Ovary (tissue), 9 donors: ENCODE measurements around the gene DDI2. TPM values are rescaled to one million over a fixed set of nuclear protein-coding genes. Genes with fewer than 3 reads are reported as not detected.

ENCODE experiments used
- DNase-seq, 5 donors: peaks; one replicate each; pipeline ENCODE4 v3.0.0-alpha.2; 2019 to 2020
- H3K27ac ChIP-seq, 2 donors: fragments of 200-600 bp; one replicate each; pipeline versions ENCODE4 v1.5.1 to v1.8.0; 2019 to 2022
- H3K27me3 ChIP-seq: fragments of 200-600 bp; one replicate; pipeline ENCODE4 v1.8.0; 2022
- H3K36me3 ChIP-seq: fragments of 200-600 bp; sonication (generic); one replicate; pipeline ENCODE4 v1.5.1; 2019
- H3K4me1 ChIP-seq: one replicate; pipeline ENCODE4 v1.8.1; 2013; ENCODE audit warnings: mild to moderate bottlenecking, moderate library complexity; ENCODE audit not compliant: insufficient read depth
- H3K4me3 ChIP-seq: fragments of 200-600 bp; sonication (generic); one replicate; pipeline ENCODE4 v1.5.1; 2017
- H3K9me3 ChIP-seq, 2 donors: fragments of 200-600 bp in 1 of 2; sonication (generic) in 1 of 2; one replicate each; pipeline versions ENCODE4 v1.5.1 to v1.8.1; 2013 to 2019; ENCODE audit warnings: mild to moderate bottlenecking in 1 of 2, moderate library complexity in 1 of 2
- CTCF ChIP-seq, 3 donors: fragments of 450-650 bp in 2 of 3; fragments of 200-600 bp in 1 of 3; IDR thresholded peaks; one replicate each; pipeline versions ENCODE4 v1.5.1 to v1.8.0; 2016 to 2022; ENCODE audit warnings: antibody characterized with exemption in 3 of 3, mild to moderate bottlenecking in 1 of 3
- EP300 ChIP-seq: sonication (generic); formaldehyde crosslinking; IDR thresholded peaks from one replicate; pipeline ENCODE4 v1.6.1; 2017; ENCODE audit warnings: antibody characterized with exemption
- POLR2A ChIP-seq: fragments of 450-650 bp; IDR thresholded peaks from one replicate; pipeline ENCODE4 v1.6.1; 2017; ENCODE audit warnings: antibody characterized with exemption, mild to moderate bottlenecking, moderate library complexity
- WGBS, 3 donors: extraction: QIAGEN DNeasy Blood & Tissue Kit in 1 of 3; methylation state at CpG; one replicate each; pipeline versions ENCODE4 v1.1.5 to v1.1.7; 2013 to 2017; 5-methylcytosine and 5-hydroxymethylcytosine counted together
- intact Hi-C, 4 donors: fragments of 100-400 bp; cut with DNase I; formaldehyde crosslinking; loops; one replicate each; pipeline versions ENCODE4 v1.11.0 to v1.15.1; 2022 to 2023
- polyA plus RNA-seq, 2 donors: library from polyadenylated mRNA; stranded (reverse); fragments of 200-250 nt in 1 of 2; fragments of 350-450 nt in 1 of 2; fragmentation: Illumina TruSeq in 1 of 2; extraction: RNeasy Lipid Tissue Mini Kit (QIAGEN cat#74804) in 1 of 2; gene quantifications; one replicate each; pipeline ENCODE4 v1.2.3, GENCODE V29; 2013 to 2014
- total RNA-seq, 7 donors: library from RNA; depleted of rRNA in 2 of 7; stranded (reverse); fragments of >200 nt in 2 of 7; fragmentation: NEBNext Ultra II Directional in 3 of 7; extraction: Animal tissue kit (Norgen Biotek cat#: 25700) in 3 of 7; gene quantifications; one replicate each; pipeline versions ENCODE4 v1.1.0 to v1.2.4, GENCODE V29; 2016 to 2023
- donor health status: DM: no; HTN: no; CAD: no; lungs with moderate emphysema.
- donor health status: DM: no; HTN: no; CAD: no.
- donor health status: Bipolar disorder and iron deficiency.
- donor health status: DM: yes; HTN: yes; CAD: no.
- donor health status: DM: no; HTN: no; CAD: no.
- donor health status: DM: yes; HTN: yes; CAD: no.

DDI2 gene
- total and polyA plus RNA-seq, 9 donors = 4.2 to 30.9 (median 22.2) TPM

- intact Hi-C loops = loop anchor here in 1 of 4 donors (5.0 to 10.0 kb wide), 2 partner anchors 64 to 83 kb away; partner anchors contain the start of gene PLEKHM2
- WGBS, 3 donors = 0 to 1% (median 1%) methylated on average over 8 of the region's 8 CpGs
- no peak for DNase-seq
- peak overlapping the region; percentile 79 to 88 for H3K27ac ChIP-seq
- TF ChIP-seq EP300 (no peak), POLR2A (no peak), CTCF (IDR thresholded peaks at IDR 0.05) (no peak)
- H3K27me3 ChIP-seq = no peaks in the 10 kb centered on the region
- H3K4me1 ChIP-seq = peaks cover 8% of the 10 kb centered on the region
- H3K4me3 ChIP-seq = peak overlapping the region; percentile 98
- no peaks in the 10 kb centered on the region for H3K9me3 ChIP-seq
- H3K36me3 ChIP-seq = no peaks in the 10 kb centered on the region
Observed at GRCh38 chr1:15618077-15618654, 908 bp downstream of the DDI2 start.

DNA sequence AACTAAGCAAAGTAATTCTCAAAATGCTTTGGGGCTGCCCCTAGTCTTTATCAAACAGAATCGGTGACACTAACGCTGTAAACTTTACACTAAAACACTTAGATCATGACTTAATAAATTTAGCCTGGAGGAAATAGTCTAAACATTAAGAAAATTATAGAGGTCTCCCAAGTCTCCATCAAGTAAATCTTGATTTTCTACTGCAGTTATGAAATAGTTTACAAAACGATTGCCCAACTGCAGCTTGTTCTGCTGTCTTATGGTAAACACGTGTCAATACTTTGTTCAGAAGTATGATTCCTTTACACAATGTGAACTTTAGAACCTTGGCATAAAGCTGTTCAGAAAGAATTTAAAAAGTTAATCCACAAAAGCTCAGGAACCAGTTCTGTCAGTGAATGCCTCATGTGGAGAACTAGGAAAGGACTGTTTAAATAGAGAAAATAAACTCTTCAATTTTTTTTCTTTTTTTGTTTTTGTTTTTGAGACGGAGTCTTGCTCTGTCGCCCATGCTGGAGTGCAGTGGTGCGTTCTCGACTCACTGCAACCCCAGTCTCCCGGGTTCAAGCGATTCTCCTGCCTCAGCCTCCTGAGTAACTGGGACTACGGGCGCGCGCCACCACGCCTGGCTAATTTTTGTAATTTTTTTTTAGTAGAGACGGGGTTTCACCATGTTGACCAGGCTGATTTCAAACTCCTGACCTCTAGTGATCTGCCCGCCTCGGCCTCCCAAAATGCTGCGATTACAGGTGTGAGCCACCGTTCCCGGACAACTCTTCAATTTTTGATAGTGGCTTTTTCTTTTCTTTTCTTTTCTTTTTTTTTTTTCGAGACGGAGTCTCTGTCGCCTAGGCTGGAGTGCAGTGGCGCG is 1.6 kb downstream of the DDI2 start:
- H3K27ac ChIP-seq = peak overlapping the region; percentile 9 to 79
- H3K36me3 ChIP-seq = no peaks in the 10 kb centered on the region
- TF ChIP-seq CTCF (IDR thresholded peaks at IDR 0.05) (no peak), POLR2A (no peak), EP300 (no peak)
- 69 to 74% (median 71%) methylated on average over 26 of the region's 26 CpGs for WGBS, 3 donors
- no peaks in the 10 kb centered on the region for H3K27me3 ChIP-seq
- peaks cover 8% of the 10 kb centered on the region for H3K4me1 ChIP-seq
- intact Hi-C loops = loop anchor here in 1 of 4 donors (5.0 to 10.0 kb wide), 2 partner anchors 63 to 84 kb away; partner anchors contain the start of gene PLEKHM2
- H3K9me3 ChIP-seq = no peaks in the 10 kb centered on the region
- no peak for DNase-seq
- peak overlapping the region; percentile 98 for H3K4me3 ChIP-seq

DNA sequence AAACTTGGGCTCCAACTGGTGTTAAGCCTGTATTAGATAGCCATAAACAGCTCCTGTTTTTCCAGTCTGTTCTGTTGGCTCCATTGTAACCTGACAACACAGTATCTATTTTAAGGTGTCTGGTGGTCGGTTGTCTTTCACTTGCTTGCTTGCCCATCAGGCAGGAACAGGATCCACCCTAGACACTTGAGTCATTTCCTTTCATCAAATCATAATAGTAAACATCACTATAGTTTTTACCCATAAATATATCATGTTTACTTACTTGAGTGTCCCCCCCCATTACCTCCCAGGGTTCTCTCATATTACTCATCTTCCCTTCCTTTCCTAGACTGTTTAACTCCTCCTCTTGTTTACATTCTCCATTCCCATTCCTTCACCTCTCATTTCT is 2.9 kb downstream of the DDI2 start:
- H3K36me3 ChIP-seq = no peaks in the 10 kb centered on the region
- no peaks in the 10 kb centered on the region for H3K27me3 ChIP-seq
- TF ChIP-seq EP300 (no peak), POLR2A (no peak), CTCF (IDR thresholded peaks at IDR 0.05) (no peak)
- peaks cover 9% of the 10 kb centered on the region for H3K4me1 ChIP-seq
- intact Hi-C loops = no loop called here
- DNase-seq = no peak
- H3K9me3 ChIP-seq = no peaks in the 10 kb centered on the region
- no peak overlapping the region for H3K27ac ChIP-seq
- 46 to 65% (median 64%) methylated on average over 1 of the region's 1 CpG for WGBS, 3 donors
- no peak overlapping the region for H3K4me3 ChIP-seq

DNA sequence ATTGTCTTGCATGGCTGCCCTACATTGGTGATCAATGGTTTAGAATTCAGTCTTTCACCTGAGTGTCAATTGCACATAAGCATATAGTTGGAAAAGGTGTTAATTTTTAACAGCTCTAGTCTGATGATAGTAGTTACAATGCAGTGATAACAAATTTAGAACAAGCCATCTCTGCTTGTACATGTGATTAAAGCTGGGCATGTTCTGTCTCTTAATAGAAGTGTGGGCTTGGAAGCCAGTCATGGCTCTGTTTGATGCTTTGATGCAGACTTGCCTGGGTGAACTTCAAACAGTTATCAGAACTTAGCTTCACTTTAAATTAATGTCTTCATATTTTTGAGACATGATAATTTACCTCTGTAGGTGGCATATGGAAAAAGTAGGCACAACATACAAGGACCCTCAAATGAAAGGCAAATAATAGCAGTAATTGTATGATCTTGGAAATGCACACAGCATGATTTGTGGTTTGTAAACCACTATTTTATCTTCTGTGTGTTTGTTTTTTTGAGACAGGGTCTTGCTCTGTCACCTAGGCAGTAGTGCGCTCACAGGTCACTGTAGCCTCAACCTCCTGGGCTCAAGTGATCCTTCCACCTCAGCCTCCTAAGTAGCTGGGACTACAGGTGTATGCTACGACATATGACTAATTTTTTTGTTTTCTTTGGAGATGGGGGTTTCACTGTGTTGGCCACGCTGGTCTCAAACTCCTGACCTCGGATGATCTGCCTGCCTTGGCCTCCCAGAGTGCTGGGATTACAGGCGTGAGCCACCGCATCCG is 3.8 kb downstream of the DDI2 start:
- TF ChIP-seq CTCF (IDR thresholded peaks at IDR 0.05) = no peak
- no peak for TF ChIP-seq EP300
- TF ChIP-seq POLR2A = no peak
- Histone ChIP-seq H3K27me3 (no peaks in the 10 kb centered on the region), H3K27ac (no peak overlapping the region), H3K9me3 (no peaks in the 10 kb centered on the region), H3K4me1 (peaks cover 9% of the 10 kb centered on the region), H3K4me3 (no peak overlapping the region), H3K36me3 (no peaks in the 10 kb centered on the region)
- no peak for DNase-seq
- WGBS, 3 donors = 87 to 99% (median 92%) methylated on average over 7 of the region's 7 CpGs
- intact Hi-C loops = no loop called here
